WI38 (cell line): Measurements from ENCODE around the gene LCK.

Experiments
- H3K4me3 ChIP-seq: 2 replicates; pipeline ENCODE4 v1.5.1; 2011; ENCODE audit warnings: low read depth, mild to moderate bottlenecking, control low read depth, low read length
- CTCF ChIP-seq: IDR thresholded peaks from 2 replicates; pipeline ENCODE4 v1.5.1; 2012; ENCODE audit warnings: low read depth, mild to moderate bottlenecking, control low read depth, low read length

LCK gene

GRCh38 chr1:32265846-32266245 is 14.8 kb downstream of the LCK start:
- H3K4me3 ChIP-seq = no peak overlapping the region
- no peak for TF ChIP-seq CTCF

GRCh38 chr1:32266921-32267591 is 16.0 kb downstream of the LCK start:
- no peak overlapping the region for H3K4me3 ChIP-seq
- no peak for TF ChIP-seq CTCF

- no peak overlapping the region for H3K4me3 ChIP-seq
- TF ChIP-seq CTCF = no peak
Observed at GRCh38 chr1:32269744-32270143, 18.7 kb downstream of the LCK start.

DNA sequence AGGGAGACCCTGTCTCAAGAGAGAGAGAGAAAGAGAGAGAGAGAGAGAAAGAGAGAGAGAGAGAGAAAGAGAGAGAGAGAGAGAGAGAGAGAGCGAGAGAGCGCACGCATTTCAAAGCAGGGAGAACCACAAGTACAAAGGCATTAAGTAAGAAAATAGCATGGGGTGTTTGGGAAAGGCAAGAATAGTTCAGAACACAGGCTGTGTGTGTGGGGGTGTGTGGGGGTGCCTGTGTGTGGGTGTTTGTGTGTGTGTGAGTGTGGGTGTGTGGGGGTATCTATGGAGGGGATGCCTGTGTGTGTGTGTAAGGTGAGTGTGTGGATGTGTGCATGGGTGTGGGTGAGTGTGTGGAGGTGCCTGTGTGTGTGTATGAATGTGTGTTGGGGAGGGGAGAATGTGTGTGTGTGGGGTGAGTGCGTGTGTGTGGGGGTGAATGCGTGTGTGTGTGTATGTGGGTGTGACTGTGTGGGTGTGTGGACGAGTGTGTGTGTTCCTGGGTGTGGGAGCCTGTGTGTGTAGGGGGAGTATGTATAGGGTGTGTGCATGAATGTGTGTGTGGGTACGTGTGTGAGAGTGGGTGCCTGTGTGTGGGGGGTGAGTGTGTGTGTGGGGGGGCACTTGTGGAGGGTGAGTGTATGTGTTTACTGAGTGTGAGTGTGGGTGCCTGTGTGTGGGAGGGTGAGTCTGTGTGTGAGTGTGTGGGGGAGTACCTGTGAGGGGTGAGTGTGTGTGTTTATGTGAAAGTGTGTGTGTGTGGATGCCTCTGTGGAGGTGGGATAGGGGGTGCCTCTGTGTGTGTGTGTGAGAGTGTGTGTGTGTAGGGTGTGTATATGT is 21.7 kb downstream of the LCK start:
- no peak for TF ChIP-seq CTCF

DNA sequence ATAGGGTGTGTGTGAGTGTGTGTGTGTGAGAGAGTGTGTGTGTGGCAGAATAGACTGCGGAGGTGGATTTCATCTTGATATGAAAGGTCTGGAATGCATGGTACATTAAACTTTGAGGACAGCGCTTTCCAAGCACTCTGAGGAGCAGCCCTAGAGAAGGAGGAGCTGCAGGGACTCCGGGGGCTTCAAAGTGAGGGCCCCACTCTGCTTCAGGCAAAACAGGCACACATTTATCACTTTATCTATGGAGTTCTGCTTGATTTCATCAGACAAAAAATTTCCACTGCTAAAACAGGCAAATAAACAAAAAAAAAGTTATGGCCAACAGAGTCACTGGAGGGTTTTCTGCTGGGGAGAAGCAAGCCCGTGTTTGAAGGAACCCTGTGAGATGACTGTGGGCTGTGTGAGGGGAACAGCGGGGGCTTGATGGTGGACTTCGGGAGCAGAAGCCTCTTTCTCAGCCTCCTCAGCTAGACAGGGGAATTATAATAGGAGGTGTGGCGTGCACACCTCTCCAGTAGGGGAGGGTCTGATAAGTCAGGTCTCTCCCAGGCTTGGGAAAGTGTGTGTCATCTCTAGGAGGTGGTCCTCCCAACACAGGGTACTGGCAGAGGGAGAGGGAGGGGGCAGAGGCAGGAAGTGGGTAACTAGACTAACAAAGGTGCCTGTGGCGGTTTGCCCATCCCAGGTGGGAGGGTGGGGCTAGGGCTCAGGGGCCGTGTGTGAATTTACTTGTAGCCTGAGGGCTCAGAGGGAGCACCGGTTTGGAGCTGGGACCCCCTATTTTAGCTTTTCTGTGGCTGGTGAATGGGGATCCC is 22.5 kb downstream of the LCK start:
- H3K4me3 ChIP-seq = no peak overlapping the region
- TF ChIP-seq CTCF = no peak

More for the DNA sequence above, 21.7 kb downstream of the LCK start:
- H3K4me3 ChIP-seq = no peak overlapping the region

GRCh38 chr1:32274646-32275340 is 23.7 kb downstream of the LCK start:
- no peak overlapping the region for H3K4me3 ChIP-seq
- no peak for TF ChIP-seq CTCF
